HL-60 (cell line): Measurements from ENCODE around the gene CCDC88A.

Source experiments
- DNase-seq, 2 experiments: peaks; one replicate each; pipeline ENCODE4 v3.0.0-alpha.2; 2010 to 2020; ENCODE audit warnings: low read depth in 1 of 2, low spot score in 1 of 2
- H3K27ac ChIP-seq: fragments of 250-450 bp; sonication (Bioruptor Pico); replicated peaks from 2 replicates; pipeline ENCODE4 v1.5.1; 2020; ENCODE audit warnings: mild to moderate bottlenecking, moderate library complexity
- H3K27me3 ChIP-seq: fragments of 250-450 bp; sonication (Bioruptor Pico); 2 replicates; pipeline ENCODE4 v1.5.1; 2021; ENCODE audit warnings: mild to moderate bottlenecking, moderate library complexity; ENCODE audit not compliant: insufficient read depth, poor library complexity, severe bottlenecking
- H3K4me3 ChIP-seq: replicated peaks from 2 replicates; pipeline ENCODE4 v1.5.1; 2011; ENCODE audit warnings: mild to moderate bottlenecking, control low read depth, low read length; ENCODE audit not compliant: insufficient read depth
- CTCF ChIP-seq: IDR thresholded peaks from one replicate; pipeline ENCODE4 v1.5.1; 2011; ENCODE audit warnings: low read length, control low read depth, inconsistent platforms; ENCODE audit not compliant: insufficient read depth
- GABPA ChIP-seq: IDR thresholded peaks from 2 replicates; pipeline ENCODE4 v1.6.1; 2012; ENCODE audit warnings: low read depth
- POLR2AphosphoS5 ChIP-seq: IDR thresholded peaks from 2 replicates; pipeline ENCODE4 v1.6.1; 2012; ENCODE audit warnings: low read depth
- REST ChIP-seq: IDR thresholded peaks from 2 replicates; pipeline ENCODE4 v1.6.1; 2012; ENCODE audit warnings: low read depth; ENCODE audit not compliant: insufficient replicate concordance
- SPI1 ChIP-seq: IDR thresholded peaks from 2 replicates; pipeline ENCODE4 v1.6.1; 2012; ENCODE audit warnings: low read depth, mild to moderate bottlenecking, borderline replicate concordance

Gene CCDC88A

GRCh38 chr2:55345064-55345463, 74.6 kb downstream of the CCDC88A start:
- Histone ChIP-seq H3K27ac (no peak overlapping the region), H3K4me3 (no peak overlapping the region), H3K27me3 (no peaks in the 10 kb centered on the region)
- TF ChIP-seq POLR2AphosphoS5: no peak
- TF ChIP-seq SPI1: no peak
- no peak for TF ChIP-seq GABPA
- no peak for TF ChIP-seq CTCF
- TF ChIP-seq REST: no peak
- DNase-seq: no peak

GRCh38 chr2:55338268-55338667, 81.4 kb downstream of the CCDC88A start:
- no peak for DNase-seq
- Histone ChIP-seq H3K4me3 (no peak overlapping the region), H3K27me3 (no peaks in the 10 kb centered on the region), H3K27ac (no peak overlapping the region)
- TF ChIP-seq CTCF (no peak), SPI1 (no peak), POLR2AphosphoS5 (no peak), REST (no peak), GABPA (no peak)

GRCh38 chr2:55334728-55335127, 84.9 kb downstream of the CCDC88A start:
- DNase-seq: no peak
- Histone ChIP-seq H3K4me3 (no peak overlapping the region), H3K27ac (no peak overlapping the region), H3K27me3 (no peaks in the 10 kb centered on the region)
- TF ChIP-seq CTCF: no peak
- TF ChIP-seq SPI1: no peak
- no peak for TF ChIP-seq REST
- no peak for TF ChIP-seq POLR2AphosphoS5
- TF ChIP-seq GABPA: no peak
